Activated CD8-positive, alpha-beta memory T cell treated with anti-CD3 and anti-CD28 coated beads for 48 hours (primary cell): ENCODE results near the gene EPC1.
A peak's percentile ranks its signal among the peaks of the same experiment; 100 is the strongest.
"Not testable (repeated sequence)": the region's sequence is repeated elsewhere in the genome, so short reads cannot be mapped to it uniquely, and the experiment has no call there.

Source experiments
- DNase-seq, 3 experiments: peaks; one replicate each; pipeline ENCODE4 v3.0.0-alpha.2; 2020; ENCODE audit warnings: low read depth in 2 of 3, low spot score in 2 of 3

The EPC1 gene

GRCh38 chr10:32298075-32298812 is 48.7 kb downstream of the EPC1 start:
- no peak for DNase-seq

GRCh38 chr10:32295027-32295426 is 51.9 kb downstream of the EPC1 start:
- DNase-seq, result no peak

DNA sequence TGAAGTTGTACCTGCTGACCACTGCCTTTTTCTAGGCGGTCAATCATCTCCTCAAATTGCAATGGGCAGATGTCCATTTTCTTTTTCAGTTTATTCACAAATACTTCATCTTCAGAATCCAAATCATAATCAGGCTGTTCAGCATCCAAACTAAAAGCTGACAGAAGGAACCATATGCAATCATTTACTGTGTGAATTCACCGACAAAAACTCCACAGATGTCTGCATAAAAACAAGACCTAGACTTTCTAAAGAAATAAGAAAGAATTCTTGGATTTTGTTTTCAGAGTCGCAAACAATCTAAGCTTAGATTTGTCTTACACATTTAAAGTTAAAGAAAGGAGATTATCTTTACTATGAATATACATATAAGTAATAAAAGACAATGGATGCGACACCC is 53.4 kb downstream of the EPC1 start:
- DNase-seq, result no peak

- no peak for DNase-seq
These were observed 67.2 kb downstream of the EPC1 start for GRCh38 chr10:32279795-32280194.

DNA sequence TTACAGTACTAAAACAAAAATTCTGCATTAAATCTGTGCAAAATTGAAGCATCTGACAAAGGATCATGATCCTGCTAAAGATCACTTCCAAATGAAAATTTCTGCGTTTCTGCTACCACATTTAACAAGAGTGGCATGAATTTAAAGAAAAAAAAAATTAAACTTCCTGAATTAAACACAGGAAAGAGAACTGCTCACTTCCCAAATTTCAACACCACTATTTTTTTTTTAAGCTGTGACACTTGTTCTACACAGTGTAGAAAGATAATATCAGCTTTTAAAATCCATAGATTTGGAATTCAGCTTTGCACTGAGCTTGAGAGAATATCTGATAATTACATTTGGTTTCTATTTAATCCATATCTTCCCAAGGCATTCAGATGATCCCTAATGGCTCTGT is 73.6 kb downstream of the EPC1 start:
- no peak for DNase-seq

DNA sequence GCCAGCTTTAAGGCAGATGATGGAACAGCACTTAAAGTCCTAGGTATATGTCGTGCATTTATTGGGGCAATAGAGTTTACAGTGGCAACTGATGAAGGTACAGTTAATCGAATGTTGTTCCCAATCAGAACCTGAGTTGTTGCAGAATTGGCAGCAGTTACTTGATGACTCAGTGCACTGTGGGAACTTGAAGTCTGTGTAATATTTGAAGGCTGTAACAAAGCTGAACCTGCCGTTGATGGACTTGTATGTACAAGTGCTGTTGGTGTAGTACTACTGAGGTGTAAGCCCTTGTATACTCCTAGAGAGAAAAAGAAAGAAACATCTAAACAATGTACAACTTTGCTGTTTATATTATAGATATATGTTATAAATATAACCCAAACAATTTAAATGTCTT is 75.3 kb downstream of the EPC1 start:
- DNase-seq, result no peak

DNA sequence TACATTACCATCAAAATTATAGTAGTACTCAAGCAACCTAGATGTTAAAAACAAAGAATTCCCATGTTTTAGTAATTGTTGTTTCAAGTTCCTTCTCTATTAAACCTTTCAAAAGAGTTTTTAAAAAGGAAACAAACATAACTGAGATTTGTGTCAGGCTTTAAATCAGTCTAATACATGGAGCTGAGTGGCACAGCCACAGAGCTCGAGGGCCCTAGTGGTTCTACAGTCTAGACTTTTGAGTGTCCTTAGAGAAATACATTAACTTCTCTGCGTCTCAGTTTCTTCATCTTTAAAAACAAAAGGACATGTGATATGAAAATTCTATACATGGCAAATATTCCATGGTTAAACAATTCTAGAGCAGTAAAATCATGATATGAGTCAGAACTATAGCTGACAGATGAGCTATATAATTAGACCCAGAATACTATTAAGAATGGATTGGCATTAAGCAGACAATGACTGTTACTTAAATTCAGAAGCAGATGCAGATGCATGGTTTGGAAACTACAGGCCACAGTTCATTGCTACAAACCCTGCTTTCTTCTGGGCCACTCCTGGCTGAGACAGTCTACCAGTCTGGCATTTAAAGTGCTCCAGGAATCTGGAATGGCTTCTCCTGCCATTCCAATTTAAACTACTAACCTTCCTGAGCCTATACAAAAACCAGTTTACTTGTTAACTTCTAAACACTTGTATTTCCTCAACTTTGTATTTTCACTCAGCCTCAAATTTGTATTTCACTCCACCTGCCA is 77.4 kb downstream of the EPC1 start:
- DNase-seq, result no peak

- no peak for DNase-seq
These were observed 78.2 kb downstream of the EPC1 start for GRCh38 chr10:32268788-32269187.

DNA sequence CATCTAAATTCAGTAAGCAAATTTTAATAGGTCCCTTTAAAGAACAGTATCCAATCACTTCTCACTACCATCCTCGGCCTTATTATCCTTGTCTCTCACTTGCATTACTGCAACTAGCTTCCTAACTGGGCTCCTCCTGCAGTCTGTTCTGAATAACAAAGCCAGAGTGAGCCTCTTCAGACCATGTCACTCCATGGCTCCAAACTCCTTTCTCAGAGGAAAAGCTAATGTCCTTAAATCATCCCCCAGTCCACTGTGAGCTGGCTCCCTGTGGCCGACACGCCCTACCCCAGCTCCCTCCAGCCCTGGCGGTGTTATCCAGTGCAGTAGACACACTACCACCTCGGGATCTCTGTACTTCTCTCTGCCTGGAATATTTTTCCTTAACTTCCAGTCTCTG is 80.0 kb downstream of the EPC1 start:
- no peak for DNase-seq

GRCh38 chr10:32266566-32266965 is 80.4 kb downstream of the EPC1 start:
- DNase-seq, result no peak

DNA sequence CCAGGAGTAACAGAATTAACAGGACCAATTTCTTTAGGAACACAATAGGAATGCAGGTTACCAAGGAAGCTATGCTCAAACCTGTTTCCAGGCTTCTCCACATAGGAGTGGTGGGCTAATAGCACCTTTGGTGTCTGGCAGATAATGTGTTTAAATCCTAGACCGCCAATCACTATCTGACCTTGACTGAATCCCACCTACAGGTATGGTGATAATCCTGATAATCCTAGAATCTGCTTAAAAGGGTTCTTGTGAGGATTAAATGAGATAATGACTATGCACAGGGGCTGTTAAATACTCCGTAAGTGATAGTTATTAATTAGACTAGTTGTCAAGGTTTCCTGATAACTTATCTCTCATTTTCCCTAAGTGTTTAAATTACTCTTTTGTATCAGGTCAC is 81.2 kb downstream of the EPC1 start:
- no peak for DNase-seq

DNA sequence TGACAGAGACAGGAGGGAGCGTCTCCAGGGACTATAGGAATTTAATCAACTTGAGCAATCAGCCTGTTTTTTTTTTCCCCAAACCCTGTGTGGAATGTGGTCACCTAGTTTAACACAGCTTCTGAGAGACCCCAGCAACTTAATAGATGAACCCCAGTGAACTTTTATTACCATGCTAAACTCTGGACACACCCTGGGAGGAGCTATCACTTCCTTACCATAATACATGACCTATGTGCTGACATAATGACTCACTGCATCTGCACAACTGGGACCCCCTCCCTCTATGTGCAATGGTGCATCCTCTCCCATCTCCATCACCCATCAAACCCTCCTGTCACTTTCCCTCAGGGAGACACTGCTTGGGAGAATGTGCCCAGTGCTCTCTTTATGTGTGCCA is 83.7 kb downstream of the EPC1 start:
- no peak for DNase-seq

GRCh38 chr10:32259551-32259950 is 87.4 kb downstream of the EPC1 start:
- no peak for DNase-seq

GRCh38 chr10:32256613-32257437 is 90.1 kb downstream of the EPC1 start:
- peak in 2 of 3 experiments; percentile 40 to 48 for DNase-seq

- DNase-seq, result no peak
These were observed 93.1 kb downstream of the EPC1 start for GRCh38 chr10:32253821-32254220.

GRCh38 chr10:32253276-32253675 is 93.7 kb downstream of the EPC1 start:
- DNase-seq, result no peak

DNA sequence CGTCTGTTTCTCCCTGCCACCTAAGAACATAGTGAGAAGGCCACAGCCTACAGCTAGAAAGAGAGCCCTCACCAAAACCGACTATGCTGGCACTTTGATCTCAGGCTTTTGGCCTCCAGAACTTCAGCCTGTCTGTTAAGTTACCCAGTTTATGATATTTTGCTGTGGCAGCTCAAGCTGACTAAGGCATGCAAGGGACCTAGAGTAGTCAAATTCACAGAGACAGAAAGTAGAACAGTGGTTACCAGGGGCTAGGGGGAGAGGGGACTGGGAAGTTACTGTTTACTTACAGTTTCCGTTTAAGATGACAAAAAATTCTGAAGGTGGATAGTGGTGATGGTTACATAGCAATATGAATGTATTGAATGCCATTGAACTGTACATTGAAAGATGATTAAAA is 96.5 kb downstream of the EPC1 start:
- DNase-seq, result not testable (repeated sequence)

GRCh38 chr10:32246685-32247084 is 100.3 kb downstream of the EPC1 start:
- DNase-seq, result no peak

DNA sequence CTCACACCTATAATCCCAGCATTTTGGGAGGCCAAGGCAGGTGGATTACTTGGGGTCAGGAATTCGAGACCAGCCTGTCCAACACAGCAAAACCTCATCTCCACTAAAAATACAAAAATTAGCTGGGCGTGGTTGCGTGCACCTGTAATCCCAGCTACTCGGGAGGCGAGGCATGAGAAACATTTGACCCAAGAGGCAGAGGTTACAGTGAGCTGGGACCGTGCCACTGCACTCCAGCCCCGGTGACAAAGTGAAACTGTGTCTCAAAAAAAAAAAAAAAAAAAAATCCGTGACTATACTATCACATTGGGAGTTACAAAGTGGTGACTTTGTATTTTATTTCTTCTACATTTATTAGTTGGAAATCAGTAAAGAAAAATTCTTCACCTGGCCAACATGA is 101.2 kb downstream of the EPC1 start:
- no peak for DNase-seq

DNA sequence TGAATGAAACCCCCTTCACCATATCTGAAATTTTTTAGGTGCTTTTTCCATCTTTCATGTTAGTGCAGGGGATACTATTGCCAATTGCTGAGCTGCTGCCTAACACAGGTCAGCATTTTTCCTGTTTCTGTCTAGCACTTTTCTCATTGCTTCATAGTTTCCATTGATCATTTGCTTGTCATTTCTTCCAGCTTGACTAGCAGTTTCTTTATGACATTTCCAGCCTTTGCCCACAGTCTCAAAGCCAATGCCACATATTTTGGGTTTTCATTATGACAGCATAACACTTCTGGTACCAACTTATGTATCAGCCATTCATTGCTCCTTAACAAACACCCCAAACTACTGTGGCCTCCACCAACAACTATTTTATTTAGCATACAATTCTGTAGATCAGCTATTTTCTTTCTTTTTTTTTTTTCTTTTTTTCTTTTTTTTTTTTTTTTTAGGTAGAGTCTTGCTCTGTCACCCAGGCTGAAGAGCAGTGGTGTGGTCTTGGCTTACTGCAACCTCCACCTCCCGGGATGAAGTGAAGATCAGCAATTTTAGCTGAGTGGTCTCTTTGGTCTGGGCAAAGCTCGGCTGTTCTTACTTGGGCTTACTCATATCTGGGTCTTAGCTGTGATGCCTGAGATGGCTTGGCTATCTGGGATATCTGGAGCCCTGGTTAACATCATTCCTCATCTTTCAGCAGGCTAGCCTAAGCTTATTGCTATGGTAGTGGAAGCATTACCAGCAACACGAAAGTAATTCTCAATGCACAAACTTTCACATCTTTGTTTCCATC is 102.3 kb downstream of the EPC1 start:
- DNase-seq, result no peak

DNA sequence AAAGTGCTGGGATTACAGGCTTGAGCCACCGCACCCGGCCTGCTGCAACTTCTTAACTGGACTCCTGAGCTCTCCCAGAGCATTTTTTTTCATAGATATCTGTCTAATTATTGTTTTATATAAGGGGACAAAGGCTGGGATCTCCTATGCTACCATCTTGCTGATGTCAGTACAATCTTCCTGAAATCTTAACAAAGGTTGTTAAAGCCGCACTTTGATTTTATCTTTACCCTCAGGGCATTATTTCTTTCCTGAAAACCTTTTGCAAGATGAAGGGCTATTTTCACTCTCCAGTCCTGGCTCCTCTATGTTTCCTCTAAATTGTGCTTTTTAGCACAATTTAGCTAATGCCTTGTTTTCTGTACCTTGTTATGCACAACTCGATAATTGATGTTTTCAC is 102.9 kb downstream of the EPC1 start:
- no peak for DNase-seq
